GM23338 (cell line): ENCODE data around the gene NDUFA9. TPM values are rescaled to one million over a fixed set of nuclear protein-coding genes. Genes with fewer than 3 reads are reported as not detected.

Source experiments
- ATAC-seq: fragments of 200-7000 bp; cut with Tn5 transposase; 3 replicates; pipeline ENCODE4 v1.9.1; 2020
- DNase-seq: peaks from one replicate; pipeline ENCODE4 v3.0.0-alpha.2; 2015; ENCODE audit warnings: low spot score
- H2AFZ ChIP-seq: fragments of 200-600 bp; sonication (generic); 2 replicates; pipeline ENCODE4 v1.8.0; 2016; ENCODE audit warnings: antibody characterized with exemption, mild to moderate bottlenecking, moderate library complexity
- H3F3A ChIP-seq: fragments of 200-600 bp; sonication (generic); replicated peaks from 2 replicates; pipeline ENCODE4 v1.8.0; 2017; ENCODE audit warnings: antibody characterized with exemption, mixed run types, low read depth
- H3K27ac ChIP-seq: fragments of 200-600 bp; sonication (generic); 2 replicates; pipeline ENCODE4 v1.6.1; 2016; ENCODE audit warnings: low read depth
- H3K27me3 ChIP-seq: fragments of 200-600 bp; sonication (generic); 2 replicates; pipeline ENCODE4 v1.8.0; 2016; ENCODE audit warnings: mild to moderate bottlenecking, mixed run types, moderate library complexity; ENCODE audit not compliant: insufficient read depth
- H3K36me3 ChIP-seq: fragments of 200-600 bp; sonication (generic); 2 replicates; pipeline ENCODE4 v1.8.0; 2016; ENCODE audit warnings: mild to moderate bottlenecking; ENCODE audit not compliant: insufficient read depth
- H3K4me1 ChIP-seq: fragments of 200-600 bp; sonication (generic); 2 replicates; pipeline ENCODE4 v1.8.0; 2016; ENCODE audit warnings: mild to moderate bottlenecking, moderate library complexity; ENCODE audit not compliant: insufficient read depth
- H3K4me2 ChIP-seq: fragments of 200-600 bp; sonication (generic); 2 replicates; pipeline ENCODE4 v1.7.1; 2017; ENCODE audit warnings: mixed run types
- H3K4me3 ChIP-seq: fragments of 200-600 bp; sonication (generic); 2 replicates; pipeline ENCODE4 v1.6.1; 2016; ENCODE audit warnings: mixed run types
- H3K79me2 ChIP-seq: fragments of 200-600 bp; sonication (generic); replicated peaks from 2 replicates; pipeline ENCODE4 v1.8.0; 2017; ENCODE audit warnings: mild to moderate bottlenecking; ENCODE audit not compliant: insufficient read depth
- H3K9me2 ChIP-seq: fragments of 200-600 bp; sonication (generic); 2 replicates; pipeline ENCODE4 v1.8.0; 2017; ENCODE audit not compliant: insufficient read depth
- H4K20me1 ChIP-seq: fragments of 200-600 bp; sonication (generic); replicated peaks from 2 replicates; pipeline ENCODE4 v1.8.0; 2017; ENCODE audit warnings: mild to moderate bottlenecking; ENCODE audit not compliant: insufficient read depth
- H3K27ac Mint-ChIP-seq: 2 replicates; pipeline ENCODE4 v1.8.0; 2020; ENCODE audit warnings: inconsistent platforms, mild to moderate bottlenecking, moderate library complexity, mixed read lengths
- H3K27me3 Mint-ChIP-seq: 3 replicates; pipeline ENCODE4 v1.8.0; 2022; ENCODE audit warnings: low read depth, mild to moderate bottlenecking, moderate library complexity, mixed read lengths, inconsistent platforms; ENCODE audit not compliant: insufficient read depth, poor library complexity
- H3K36me3 Mint-ChIP-seq: 3 replicates; pipeline ENCODE4 v1.8.0; 2021; ENCODE audit warnings: low read depth, mild to moderate bottlenecking, inconsistent platforms, moderate library complexity, mixed read lengths
- H3K4me1 Mint-ChIP-seq: 3 replicates; pipeline ENCODE4 v1.8.0; 2020; ENCODE audit warnings: mild to moderate bottlenecking, inconsistent platforms, mixed read lengths
- H3K4me3 Mint-ChIP-seq: 3 replicates; pipeline ENCODE4 v1.8.0; 2021; ENCODE audit warnings: moderate library complexity, mild to moderate bottlenecking, inconsistent platforms, mixed read lengths
- H3K9me3 Mint-ChIP-seq: 3 replicates; pipeline ENCODE4 v1.8.0; 2020; ENCODE audit warnings: moderate library complexity, mild to moderate bottlenecking, inconsistent platforms, mixed read lengths
- CREB1 ChIP-seq: fragments of 250-450 bp; sonication (Bioruptor Pico); IDR thresholded peaks from 2 replicates; pipeline ENCODE4 v1.5.0; 2020; ENCODE audit warnings: low read depth, mild to moderate bottlenecking, moderate library complexity
- CTCF ChIP-seq, 2 experiments: fragments of 200-600 bp in 1 of 2; sonication (generic) in 1 of 2; conservative IDR thresholded peaks; 2 replicates each; pipeline versions ENCODE4 v1.5.1 to v1.6.1; 2016 to 2017; ENCODE audit warnings: antibody characterized with exemption in 2 of 2, low read depth in 2 of 2, mild to moderate bottlenecking in 2 of 2, moderate library complexity in 1 of 2
- ETS1 ChIP-seq: IDR thresholded peaks from 2 replicates; pipeline ENCODE4 v1.6.1; 2016; ENCODE audit warnings: antibody characterized with exemption
- EZH2 ChIP-seq: fragments of 200-600 bp; sonication (generic); IDR thresholded peaks from one replicate; pipeline ENCODE4 v1.8.0; 2017; ENCODE audit warnings: antibody characterized with exemption, mild to moderate bottlenecking, low read depth; ENCODE audit not compliant: unreplicated experiment
- EZH2phosphoT487 ChIP-seq: fragments of 200-600 bp; sonication (generic); IDR thresholded peaks from one replicate; pipeline ENCODE4 v1.8.1; 2018; ENCODE audit warnings: antibody characterized with exemption; ENCODE audit not compliant: unreplicated experiment
- JUNB ChIP-seq: IDR thresholded peaks from one replicate; pipeline ENCODE4 v1.6.1; 2016; ENCODE audit warnings: antibody characterized with exemption; ENCODE audit not compliant: unreplicated experiment
- NANOG ChIP-seq: IDR thresholded peaks from 2 replicates; pipeline ENCODE4 v1.6.1; 2016; ENCODE audit warnings: antibody characterized with exemption, borderline replicate concordance
- POLR2AphosphoS5 ChIP-seq: IDR thresholded peaks from 2 replicates; pipeline ENCODE4 v1.6.1; 2016; ENCODE audit warnings: antibody characterized with exemption, low read depth
- REST ChIP-seq: IDR thresholded peaks from one replicate; pipeline ENCODE4 v1.6.1; 2018; ENCODE audit warnings: antibody characterized with exemption; ENCODE audit not compliant: unreplicated experiment
- STAT1 ChIP-seq: IDR thresholded peaks from one replicate; pipeline ENCODE4 v1.6.1; 2016; ENCODE audit warnings: antibody characterized with exemption; ENCODE audit not compliant: unreplicated experiment
- ZNF114 ChIP-seq: fragments of 250-450 bp; sonication (Bioruptor Pico); IDR thresholded peaks from 2 replicates; pipeline ENCODE4 v1.5.0; 2020; ENCODE audit warnings: mild to moderate bottlenecking, moderate library complexity
- ZNF331 ChIP-seq: fragments of 250-450 bp; sonication (Bioruptor Pico); IDR thresholded peaks from 2 replicates; pipeline ENCODE4 v1.5.0; 2020; ENCODE audit warnings: low read depth, mild to moderate bottlenecking, moderate library complexity
- ZNF462 ChIP-seq: fragments of 250-450 bp; sonication (Bioruptor Pico); IDR thresholded peaks from 2 replicates; pipeline ENCODE4 v1.5.0; 2020; ENCODE audit warnings: mild to moderate bottlenecking, moderate library complexity
- polyA plus RNA-seq: library from polyadenylated mRNA; unstranded; fragments of >200 nt; fragmentation: Nextera tagmentation; extraction: Ambion mirVana; gene quantifications from 2 replicates; pipeline ENCODE4 v1.2.1, GENCODE V29; 2016
- total RNA-seq: library from RNA; depleted of rRNA; stranded (reverse); fragments of >200 nt; shearing (Covaris generic); gene quantifications from 2 replicates; pipeline ENCODE4 v1.2.3, GENCODE V29; 2014

NDUFA9 gene
- total and polyA plus RNA-seq, 2 experiments from 2014 or later = 35.4 to 79.8 TPM

- H3K4me1 Mint-ChIP-seq = peaks cover 3% of the 10 kb centered on the region; the same call in 2 of the 3 replicates
- TF ChIP-seq CTCF (conservative IDR thresholded peaks at IDR 0.05; ENCODE audit: low read depth in 2 of 2) = no peak
- TF ChIP-seq CREB1 = no peak
- no peak for TF ChIP-seq ETS1
- no peak for TF ChIP-seq JUNB
- no peak for TF ChIP-seq STAT1
- no peak for TF ChIP-seq ZNF114
- no peak for TF ChIP-seq EZH2phosphoT487
- no peak for TF ChIP-seq NANOG
- TF ChIP-seq EZH2 = no peak
- TF ChIP-seq REST = no peak
- no peak for TF ChIP-seq POLR2AphosphoS5
- no peak for TF ChIP-seq ZNF331 (CRISPR knock-in tag)
- TF ChIP-seq ZNF462 (CRISPR knock-in tag) = no peak
- peaks cover 56% of the 10 kb centered on the region for H3K79me2 ChIP-seq
- DNase-seq = no peak
- no peak for ATAC-seq
- no peaks in the 10 kb centered on the region for H3K9me3 Mint-ChIP-seq
- no peaks in the 10 kb centered on the region; the same call in none of the 2 replicates for H4K20me1 ChIP-seq
- H3K36me3 Mint-ChIP-seq = peaks cover 16% of the 10 kb centered on the region
- no peaks in the 10 kb centered on the region for H3K9me2 ChIP-seq
- H3K27me3 Mint-ChIP-seq = peaks cover 3% of the 10 kb centered on the region
- no peak overlapping the region for H3K27ac ChIP-seq
- peaks cover 10% of the 10 kb centered on the region; the same call in 1 of the 2 replicates for H3K4me1 ChIP-seq
- no peak overlapping the region; the same call in 1 of the 2 replicates for H3K27ac Mint-ChIP-seq
- no peak overlapping the region for H3K4me3 ChIP-seq
- no peak overlapping the region for H3K4me2 ChIP-seq
- no peaks in the 10 kb centered on the region for H3K27me3 ChIP-seq
- H3F3A ChIP-seq = no peaks in the 10 kb centered on the region
- H3K4me3 Mint-ChIP-seq = no peak overlapping the region
- H3K36me3 ChIP-seq = peaks cover 14% of the 10 kb centered on the region; the same call in 1 of the 2 replicates
- no peak overlapping the region for H2AFZ ChIP-seq
Measured at GRCh38 chr12:4653691-4654090, 4.8 kb downstream of the NDUFA9 start.
